ENCODE results near the gene RDH12.
A peak's percentile ranks its signal among the peaks of the same experiment; 100 is the strongest.
"Not testable (repeated sequence)": the region's sequence is repeated elsewhere in the genome, so short reads cannot be mapped to it uniquely, and the experiment has no call there.

Gene RDH12

DNA sequence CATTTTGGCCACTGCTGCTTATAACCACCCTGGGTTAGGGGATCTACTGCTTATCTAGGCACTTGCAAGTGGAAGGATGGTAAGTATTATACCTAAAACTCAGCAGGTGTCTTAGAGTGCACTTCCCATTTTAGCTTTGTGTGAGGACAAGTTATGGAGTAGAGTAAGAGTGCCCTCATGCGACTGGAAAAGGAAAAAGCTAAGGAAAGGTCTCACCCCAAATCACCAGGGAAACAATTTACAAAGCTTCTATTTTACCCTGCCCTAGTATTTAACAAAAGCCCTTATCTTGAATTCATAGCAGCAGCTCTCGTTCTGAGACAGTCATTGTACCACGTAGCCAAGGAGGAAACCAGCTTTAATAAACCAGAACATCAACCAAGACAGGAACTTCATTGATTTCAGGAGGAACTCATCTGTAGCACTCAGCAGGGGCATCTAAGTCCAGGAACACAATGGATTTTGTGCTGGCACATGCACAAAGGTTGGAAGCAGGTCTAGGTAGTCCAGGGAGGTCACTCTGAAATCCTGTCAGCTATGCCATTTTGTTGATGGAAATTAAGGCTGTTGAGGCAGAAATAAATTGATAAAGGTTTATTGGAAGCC lies 2.9 kb downstream of the RDH12 start:
- no peak overlapping the region for H3K4me3 ChIP-seq (ENCODE audit: low read depth, low read length)

DNA sequence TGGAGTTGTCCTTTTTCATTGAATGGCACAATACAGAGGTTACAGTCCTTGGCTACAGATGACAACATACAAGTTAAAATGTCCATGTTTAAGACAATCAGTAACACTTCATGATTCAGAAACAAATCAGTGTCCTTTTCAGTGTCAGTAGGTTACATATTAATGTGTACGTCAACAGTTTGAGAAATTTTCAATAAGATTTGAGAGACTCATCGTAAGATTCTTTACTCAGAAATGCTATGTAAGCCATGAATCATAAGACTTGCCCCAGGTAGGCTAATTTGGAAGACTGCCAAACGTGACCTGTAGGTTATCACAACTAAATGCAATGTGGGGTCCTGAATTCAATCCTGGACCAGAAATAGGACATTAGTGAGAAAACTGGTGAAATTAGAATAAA lies 3.5 kb downstream of the RDH12 start:
- H3K4me3 ChIP-seq (ENCODE audit: low read depth, low read length): no peak overlapping the region

- H3K4me3 ChIP-seq (ENCODE audit: low read depth, low read length): not testable (repeated sequence)
Observed at GRCh38 chr14:67709346-67709745, 7.7 kb downstream of the RDH12 start.

- not testable (repeated sequence) for H3K4me3 ChIP-seq (ENCODE audit: low read depth, low read length)
Observed at GRCh38 chr14:67709796-67710195, 8.1 kb downstream of the RDH12 start.

- no peak overlapping the region for H3K4me3 ChIP-seq (ENCODE audit: low read depth, low read length)
Observed at GRCh38 chr14:67710209-67710608, 8.5 kb downstream of the RDH12 start.

- H3K4me3 ChIP-seq (ENCODE audit: low read depth, low read length): no peak overlapping the region
Observed at GRCh38 chr14:67717048-67717447, 15.4 kb downstream of the RDH12 start.

DNA sequence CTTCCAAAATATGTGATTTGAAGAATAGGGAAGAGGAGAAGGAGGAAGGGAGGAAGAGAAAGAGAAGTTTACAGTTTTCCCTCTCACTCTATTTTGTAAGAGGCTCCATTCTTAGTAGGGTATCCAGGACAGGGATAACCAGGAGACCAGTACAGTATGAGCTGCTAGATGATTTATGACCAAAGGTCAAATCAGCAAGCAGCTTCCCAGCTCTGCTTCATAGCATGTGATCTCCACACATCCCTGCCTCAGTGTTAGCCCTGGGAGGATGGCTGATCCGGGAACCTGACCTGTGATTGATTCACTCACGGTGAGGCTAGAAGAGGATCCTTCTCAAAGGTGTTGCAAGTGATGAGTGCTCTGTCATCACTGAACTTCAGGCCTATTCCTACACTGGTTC lies 16.6 kb downstream of the RDH12 start:
- no peak overlapping the region for H3K4me3 ChIP-seq (ENCODE audit: low read depth, low read length)

GRCh38 chr14:67719385-67719784 lies 17.7 kb downstream of the RDH12 start:
- H3K4me3 ChIP-seq (ENCODE audit: low read depth, low read length): not testable (repeated sequence)

- no peak overlapping the region for H3K4me3 ChIP-seq (ENCODE audit: low read depth, low read length)
Observed at GRCh38 chr14:67719866-67720265, 18.2 kb downstream of the RDH12 start.

DNA sequence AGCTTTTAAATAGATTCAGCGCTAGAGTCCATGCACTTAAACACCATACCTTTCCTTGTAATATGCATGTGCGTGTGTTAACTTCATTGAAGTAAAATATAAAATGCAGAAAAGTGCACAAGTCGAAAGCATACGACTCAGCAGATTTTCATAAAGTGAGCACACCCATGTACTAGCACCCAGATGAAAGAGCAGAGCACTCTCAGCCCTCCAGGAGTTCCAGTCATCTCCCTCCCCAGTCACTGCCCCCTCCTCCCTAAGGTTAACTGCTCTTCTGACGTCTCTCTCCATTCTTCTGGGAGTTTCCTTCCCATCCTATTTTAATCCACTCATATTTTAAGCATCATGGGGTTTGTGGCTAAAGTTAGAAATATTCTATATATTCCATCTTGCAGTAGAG lies 20.2 kb downstream of the RDH12 start:
- no peak overlapping the region for H3K4me3 ChIP-seq (ENCODE audit: low read depth, low read length)

- H3K4me3 ChIP-seq (ENCODE audit: low read depth, low read length): no peak overlapping the region
Observed at GRCh38 chr14:67722293-67722692, 20.6 kb downstream of the RDH12 start.

- H3K4me3 ChIP-seq (ENCODE audit: low read depth, low read length): no peak overlapping the region
Observed at GRCh38 chr14:67725171-67725570, 23.5 kb downstream of the RDH12 start.

GRCh38 chr14:67727361-67727760 lies 25.7 kb downstream of the RDH12 start:
- H3K4me3 ChIP-seq (ENCODE audit: low read depth, low read length): no peak overlapping the region

DNA sequence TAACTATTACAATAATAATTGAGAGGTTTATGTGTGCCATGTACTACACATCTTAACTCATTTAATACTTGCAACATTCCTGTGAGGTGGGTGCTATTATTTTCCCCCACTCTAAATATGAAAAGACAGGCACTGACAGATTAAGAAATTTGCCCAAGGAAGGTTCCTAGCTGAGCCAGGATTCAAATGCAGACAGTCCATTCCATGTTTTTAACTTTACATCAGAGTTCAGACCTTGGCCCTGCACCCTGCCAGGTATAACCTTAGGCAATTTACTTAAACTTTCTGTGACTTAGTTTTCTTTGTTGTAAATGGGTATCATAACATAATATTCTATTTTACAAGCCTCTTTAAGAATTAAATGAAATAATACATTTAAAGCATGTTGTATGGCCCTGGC lies 26.6 kb downstream of the RDH12 start:
- no peak overlapping the region for H3K4me3 ChIP-seq (ENCODE audit: low read depth, low read length)

DNA sequence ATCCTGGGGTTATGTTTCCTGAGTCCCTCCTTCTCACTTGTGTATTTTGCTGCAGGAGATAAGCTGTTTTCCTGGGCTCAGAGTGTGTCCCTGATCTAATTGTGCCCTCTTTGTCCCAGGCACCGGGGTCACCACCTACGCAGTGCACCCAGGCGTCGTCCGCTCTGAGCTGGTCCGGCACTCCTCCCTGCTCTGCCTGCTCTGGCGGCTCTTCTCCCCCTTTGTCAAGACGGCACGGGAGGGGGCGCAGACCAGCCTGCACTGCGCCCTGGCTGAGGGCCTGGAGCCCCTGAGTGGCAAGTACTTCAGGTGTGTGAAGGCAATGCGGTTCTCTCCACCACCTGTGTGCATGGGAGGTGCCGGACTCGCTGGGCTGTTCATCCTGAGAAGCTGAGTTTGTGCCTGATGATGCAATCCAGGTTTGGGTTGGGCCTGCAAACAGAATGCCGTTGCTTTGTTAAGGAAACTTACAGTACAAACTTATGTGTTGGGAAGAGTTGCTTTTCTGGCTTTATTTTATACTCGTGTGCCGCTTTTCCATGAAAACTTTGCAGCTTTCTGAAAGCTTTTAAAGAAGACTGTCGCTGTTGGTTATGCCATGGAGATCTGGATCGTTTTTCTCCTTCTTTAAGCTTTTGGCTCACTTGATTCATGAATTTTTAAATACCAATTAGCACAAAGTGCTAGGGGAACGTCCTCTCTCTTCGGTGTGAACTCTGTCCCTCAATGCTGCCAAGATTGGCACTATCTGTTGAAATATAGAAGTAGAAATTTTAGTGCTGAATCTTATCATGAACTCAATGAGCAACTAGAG lies 27.6 kb downstream of the RDH12 start:
- H3K4me3 ChIP-seq (ENCODE audit: low read depth, low read length): peak overlapping the region; percentile 17

DNA sequence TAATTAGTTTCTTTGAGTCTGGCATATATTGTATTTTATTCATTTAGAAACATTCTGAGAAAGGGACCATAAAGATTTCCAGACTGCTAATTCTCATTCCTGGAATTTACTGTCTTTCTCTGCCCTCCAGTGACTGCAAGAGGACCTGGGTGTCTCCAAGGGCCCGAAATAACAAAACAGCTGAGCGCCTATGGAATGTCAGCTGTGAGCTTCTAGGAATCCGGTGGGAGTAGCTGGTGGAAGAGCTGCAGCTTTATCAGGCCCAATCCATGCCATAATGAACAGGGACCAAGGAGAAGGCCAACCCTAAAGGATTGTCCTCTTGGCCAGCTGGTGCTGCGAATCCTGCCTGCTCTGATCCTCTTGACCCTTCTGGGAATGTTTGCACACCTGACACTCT lies 31.9 kb downstream of the RDH12 start:
- no peak overlapping the region for H3K4me3 ChIP-seq (ENCODE audit: low read depth, low read length)

GRCh38 chr14:67734675-67735074 lies 33.0 kb downstream of the RDH12 start:
- no peak overlapping the region for H3K4me3 ChIP-seq (ENCODE audit: low read depth, low read length)

DNA sequence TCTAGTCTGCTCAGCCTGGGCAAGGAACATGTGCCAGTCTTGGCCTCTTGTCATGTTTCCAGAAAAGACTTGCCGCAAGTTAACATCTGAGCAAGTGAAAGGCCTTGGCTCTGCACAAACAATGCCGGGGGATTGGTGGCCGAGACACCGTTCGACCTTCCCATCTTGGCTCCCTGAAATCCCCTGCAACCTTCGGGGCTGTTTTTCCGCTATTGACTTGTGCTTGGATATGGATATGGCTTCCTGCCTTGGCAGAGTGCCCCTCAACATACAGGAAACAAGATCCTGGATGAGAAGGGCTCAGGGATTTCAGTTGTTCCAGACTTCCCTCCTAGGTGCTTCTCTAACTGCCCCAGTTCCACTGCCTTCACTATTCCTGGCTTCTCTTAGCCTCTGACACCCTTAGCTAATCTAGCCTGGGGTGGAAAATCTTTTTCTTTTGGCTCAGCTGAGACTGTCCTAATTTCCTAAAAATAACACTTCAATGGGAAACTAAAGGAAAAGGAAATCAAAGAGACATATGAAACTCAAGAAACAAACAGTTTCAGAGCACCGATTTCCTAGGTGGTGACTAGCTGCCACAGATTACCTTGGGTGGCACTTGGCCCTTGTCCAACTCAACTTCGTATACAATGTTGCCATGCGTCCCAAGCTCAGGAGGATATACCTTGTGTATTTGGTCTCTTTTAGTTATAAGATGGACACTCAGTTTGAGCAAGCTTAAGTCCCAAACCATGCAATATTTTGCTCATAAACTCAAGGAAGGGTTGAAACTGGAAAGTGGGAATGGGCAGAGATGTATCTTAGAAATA lies 33.9 kb downstream of the RDH12 start:
- H3K4me3 ChIP-seq (ENCODE audit: low read depth, low read length): no peak overlapping the region

- H3K4me3 ChIP-seq (ENCODE audit: low read depth, low read length): no peak overlapping the region
Observed at GRCh38 chr14:67736771-67737170, 35.1 kb downstream of the RDH12 start.

DNA sequence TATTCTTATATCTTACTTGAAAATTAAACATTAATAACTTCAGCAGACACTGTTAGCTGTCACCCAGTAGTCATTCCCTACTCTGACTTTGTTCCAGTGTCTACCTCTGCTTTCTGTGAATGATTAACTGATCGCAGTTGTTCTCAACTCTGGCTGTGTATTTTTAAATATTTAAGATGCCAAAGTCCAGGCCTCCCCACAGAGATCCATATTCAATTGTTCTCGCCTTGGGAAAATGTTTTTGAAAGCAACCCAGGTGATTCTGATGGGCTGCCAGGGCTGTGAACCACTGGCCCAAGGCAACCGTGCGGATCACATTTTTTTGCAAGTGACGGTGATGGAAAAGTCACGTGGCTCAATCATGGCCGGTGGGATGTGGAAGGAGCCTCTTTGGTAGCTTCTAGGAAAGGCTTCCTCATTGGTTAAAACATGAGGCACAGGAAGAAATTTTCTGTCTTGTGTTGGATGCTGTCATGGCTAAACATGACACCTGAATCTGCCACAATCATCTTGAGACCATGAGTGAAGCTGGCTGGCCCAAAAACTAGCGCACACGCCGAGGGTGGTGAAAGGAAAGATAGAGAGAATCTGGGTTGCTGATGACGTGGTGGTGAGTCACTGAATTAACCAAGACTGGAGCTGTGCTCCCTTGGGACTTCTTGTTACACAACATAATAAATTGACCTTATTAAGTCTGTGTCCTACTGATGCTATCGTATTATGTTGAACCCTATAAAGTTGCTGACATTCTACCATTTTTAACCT lies 37.2 kb downstream of the RDH12 start:
- no peak overlapping the region for H3K4me3 ChIP-seq (ENCODE audit: low read depth, low read length)

DNA sequence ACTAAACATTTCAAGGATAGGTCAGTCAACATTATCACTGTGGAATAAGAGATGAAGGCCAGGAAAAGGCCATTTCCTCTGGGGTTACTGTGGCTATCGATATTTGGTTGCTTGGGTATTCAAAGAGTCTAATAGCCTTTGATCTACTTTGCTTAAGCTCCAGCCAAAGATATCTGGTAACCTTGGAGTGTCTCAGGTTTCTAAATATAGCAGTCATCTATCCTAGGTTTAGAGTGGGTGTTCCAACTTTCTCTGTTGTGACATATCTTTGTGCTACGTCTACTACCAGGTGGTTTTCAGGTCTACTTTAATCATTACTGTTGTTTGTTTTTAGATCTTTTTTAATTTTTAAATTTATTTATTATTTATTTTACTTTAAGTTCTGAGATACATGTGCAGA lies 42.4 kb downstream of the RDH12 start:
- H3K4me3 ChIP-seq (ENCODE audit: low read depth, low read length): no peak overlapping the region

Measured in iPS-11a (cell line).